ENCODE measurements around the gene TRIM3.

The TRIM3 gene

GRCh38 chr11:6476571-6476970, 2.8 kb upstream of the TRIM3 start:
- DNase-seq = no peak

GRCh38 chr11:6475936-6476335, 2.2 kb upstream of the TRIM3 start:
- DNase-seq = no peak

DNA sequence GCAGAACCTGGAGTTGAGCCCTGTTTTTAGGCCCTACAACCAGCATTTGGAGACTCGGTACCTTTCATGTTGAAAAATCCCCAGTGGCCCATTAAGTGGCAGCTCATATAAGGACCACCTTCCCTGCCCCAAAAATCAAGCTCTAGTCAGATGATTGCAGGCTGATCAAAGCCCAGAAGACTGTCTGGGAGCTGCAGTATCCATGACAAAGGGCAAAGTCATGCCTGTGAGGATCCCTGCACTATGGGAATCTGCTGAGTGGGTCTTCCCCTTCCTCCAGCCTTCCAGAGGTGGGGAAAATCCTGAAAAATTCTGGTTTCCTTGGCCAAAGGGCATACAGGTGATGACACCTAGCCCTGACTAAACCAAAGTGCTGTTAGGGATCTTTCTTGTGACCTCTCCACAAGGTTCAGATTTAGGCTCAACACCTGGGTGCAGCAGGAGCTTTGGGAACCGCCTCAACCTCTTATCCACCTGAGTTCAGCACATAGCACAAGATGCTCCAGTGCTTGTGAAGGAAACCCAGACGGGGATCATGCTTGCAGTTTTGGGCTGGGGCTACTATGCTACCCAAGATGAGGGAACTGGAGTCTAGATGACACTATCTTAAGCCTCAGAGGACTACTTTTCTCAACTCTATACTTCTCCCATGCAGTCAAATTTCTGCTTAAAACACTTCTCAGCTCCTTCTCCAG, 1.2 kb upstream of the TRIM3 start:
- DNase-seq = no peak

DNA sequence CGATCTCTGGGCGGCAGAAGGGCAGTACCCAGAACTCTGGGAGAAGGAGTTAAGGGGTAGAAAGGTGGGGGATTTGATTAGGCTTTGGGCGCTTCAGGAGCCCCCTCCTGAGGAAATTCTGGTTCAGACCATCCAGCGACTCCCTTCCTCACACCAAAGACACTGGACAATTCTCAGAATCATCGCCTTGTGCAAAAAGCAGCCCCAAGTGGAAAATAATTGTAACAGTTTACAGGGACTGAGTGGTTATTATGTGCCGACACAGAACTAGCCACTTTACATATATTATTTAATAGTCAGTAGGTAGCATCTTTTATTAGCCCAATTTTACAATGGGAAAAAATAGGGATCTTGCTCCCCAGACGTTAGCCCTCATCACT, 662 bp upstream of the TRIM3 start:
- DNase-seq = no peak

DNA sequence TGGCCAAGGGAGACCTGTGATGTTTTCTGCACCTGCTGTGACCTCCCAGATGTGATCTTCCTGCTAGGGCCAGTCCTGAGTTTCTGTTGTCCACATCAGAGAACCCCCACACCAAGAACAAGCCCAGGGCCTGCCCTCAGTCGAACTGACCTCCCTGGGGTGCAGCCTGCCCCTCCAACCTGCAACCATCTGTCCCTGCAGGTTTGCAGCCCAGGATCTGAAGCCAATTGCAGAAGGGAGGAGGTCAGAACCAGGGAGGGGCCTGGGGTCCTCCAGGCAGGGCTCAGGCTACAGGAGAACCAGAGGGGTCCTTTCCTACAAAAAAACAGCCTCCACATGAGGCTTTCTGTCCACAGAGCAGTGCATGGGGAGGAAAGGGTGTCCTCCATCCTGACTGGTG, 807 bp downstream of the TRIM3 start:
- DNase-seq = no peak

- DNase-seq = no peak
These were observed 4.1 kb downstream of the TRIM3 start for GRCh38 chr11:6469599-6469998.

- DNase-seq = no peak
These were observed 4.8 kb downstream of the TRIM3 start for GRCh38 chr11:6468712-6469495.

- no peak for DNase-seq
These were observed 14.7 kb downstream of the TRIM3 start for GRCh38 chr11:6459099-6459450.

GRCh38 chr11:6458352-6459098, 15.2 kb downstream of the TRIM3 start:
- DNase-seq = no peak

DNA sequence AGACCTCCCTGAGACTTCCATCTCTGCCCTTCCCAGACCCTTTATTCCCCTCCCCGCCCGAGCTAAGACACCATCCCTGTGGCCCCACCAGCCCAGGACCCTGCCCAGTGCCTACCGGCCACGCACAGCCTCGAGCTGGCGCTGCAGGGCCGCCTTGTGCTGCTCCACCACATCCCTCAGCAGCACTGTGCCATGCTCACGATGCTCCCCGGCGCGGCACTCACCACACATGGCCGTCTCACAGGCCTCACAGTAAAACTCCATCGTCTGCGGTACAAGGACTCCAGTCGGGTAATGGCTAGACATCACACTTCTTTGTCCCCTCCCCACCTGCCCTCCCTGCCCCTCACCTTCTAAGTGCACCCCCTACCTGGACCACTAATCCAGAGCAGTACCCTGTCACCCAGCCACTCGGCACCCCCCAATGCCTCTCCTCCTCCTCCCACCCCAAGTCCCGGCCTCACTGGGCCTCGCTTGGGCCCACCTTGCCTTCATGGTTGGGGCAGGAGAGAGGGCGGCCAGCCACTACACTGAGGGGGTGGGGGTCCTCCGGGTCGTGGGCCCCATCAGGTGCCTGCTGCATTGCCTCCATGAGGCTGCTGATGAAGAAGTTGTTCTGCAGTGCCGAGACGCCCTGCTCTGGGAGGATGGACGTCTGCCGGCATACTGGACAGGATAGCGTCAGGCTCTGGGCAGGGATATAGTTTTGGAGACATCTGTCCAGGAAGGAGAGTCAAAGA, 16.0 kb downstream of the TRIM3 start:
- DNase-seq = no peak

DNA sequence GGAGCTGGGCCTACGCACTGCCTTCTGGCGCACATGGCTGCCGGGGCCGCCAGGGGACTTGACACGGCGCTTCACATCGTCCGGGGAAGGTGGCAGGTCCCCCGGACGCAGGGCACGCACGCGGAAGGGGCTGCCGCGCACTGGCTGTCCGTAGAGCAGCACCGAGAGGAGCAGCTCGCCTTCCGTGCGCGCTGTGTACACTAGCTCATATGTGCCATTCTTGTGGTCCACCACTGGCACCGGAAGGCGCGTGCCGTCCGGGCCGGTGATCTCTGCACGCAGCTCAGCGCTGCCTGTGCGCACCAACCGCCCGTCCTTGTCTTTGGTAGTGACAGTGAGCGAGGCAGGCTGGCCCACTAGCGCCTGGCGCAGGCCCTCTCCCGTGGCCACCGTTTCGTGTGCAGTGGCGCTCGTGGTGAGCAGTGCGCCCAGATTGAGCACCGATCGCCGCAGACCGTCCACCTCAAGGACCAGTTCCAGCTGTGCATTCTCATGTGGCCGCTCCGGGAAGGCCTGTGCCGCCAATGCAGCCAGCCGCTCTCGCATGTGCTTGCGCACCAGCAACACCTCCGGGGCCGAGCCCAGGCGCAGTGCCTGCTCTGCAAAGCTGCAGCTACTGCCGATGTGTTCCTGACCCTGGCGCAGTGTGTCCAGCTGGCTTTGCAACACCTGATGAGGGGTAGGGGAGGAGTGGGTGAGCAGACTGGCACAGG, 17.2 kb downstream of the TRIM3 start:
- no peak for DNase-seq

DNA sequence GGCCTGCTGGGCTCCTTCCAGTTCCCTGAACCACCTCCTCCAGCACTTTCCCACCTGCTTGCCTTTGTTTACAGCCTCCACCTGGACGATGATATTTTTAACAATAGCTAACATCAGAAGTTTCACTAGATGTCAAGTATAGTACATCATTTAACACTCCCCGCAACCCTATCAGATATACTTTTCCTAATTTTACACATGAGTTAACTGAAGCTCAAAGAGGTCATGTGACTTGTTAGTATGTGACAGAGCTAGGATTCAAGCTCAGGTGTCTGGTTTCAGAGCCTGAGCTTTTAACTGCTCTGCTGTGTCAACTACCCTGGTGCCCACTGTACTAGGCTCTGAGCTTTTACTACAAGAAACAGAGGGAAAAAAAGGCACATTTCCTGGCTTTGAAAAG, 18.7 kb downstream of the TRIM3 start:
- peak; percentile 43 for DNase-seq

- DNase-seq = no peak
These were observed 20.6 kb downstream of the TRIM3 start for GRCh38 chr11:6453152-6453551.

DNA sequence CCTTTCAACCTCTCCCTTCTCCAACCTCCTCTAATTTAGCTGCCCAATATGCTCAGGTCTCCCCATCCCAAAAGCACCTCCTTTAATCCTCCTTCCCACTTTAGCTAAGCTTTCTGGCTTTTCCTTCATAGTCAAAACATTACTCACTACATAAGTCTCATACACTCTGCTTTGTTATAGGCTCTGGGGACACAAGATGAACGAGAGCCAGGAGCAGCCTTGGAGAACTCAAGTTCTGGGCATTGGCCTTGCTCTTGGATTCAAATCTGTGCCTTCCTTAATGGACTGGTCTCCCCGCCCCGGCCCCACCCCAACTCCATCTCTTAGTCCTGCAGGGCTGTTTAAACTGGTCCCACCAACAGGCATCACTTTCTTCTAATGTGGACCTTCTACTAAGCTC, 21.5 kb downstream of the TRIM3 start:
- no peak for DNase-seq

DNA sequence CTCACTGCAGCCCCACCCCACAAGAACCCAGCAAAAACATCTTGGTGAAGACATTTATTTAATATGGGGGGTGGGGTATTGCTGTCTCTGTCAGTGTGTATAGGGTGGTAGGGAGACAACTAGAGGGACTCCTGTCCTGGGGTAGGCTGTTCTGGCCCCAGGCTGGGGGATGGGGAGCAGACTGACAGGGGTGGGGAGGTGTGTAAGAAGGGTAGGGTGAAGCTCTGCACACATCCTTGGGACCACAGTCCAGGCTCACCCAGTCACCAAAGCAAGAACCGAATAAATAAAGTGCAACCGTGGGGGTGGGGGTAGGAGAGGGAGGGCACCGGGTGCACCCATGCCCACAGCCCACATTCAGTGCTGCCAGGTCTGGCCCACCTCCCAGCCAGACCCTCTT, 25.2 kb downstream of the TRIM3 start:
- no peak for DNase-seq

- DNase-seq = no peak
These were observed 30.3 kb downstream of the TRIM3 start for GRCh38 chr11:6443269-6444003.

- no peak for DNase-seq
These were observed 31.3 kb downstream of the TRIM3 start for GRCh38 chr11:6442441-6442840.

DNA sequence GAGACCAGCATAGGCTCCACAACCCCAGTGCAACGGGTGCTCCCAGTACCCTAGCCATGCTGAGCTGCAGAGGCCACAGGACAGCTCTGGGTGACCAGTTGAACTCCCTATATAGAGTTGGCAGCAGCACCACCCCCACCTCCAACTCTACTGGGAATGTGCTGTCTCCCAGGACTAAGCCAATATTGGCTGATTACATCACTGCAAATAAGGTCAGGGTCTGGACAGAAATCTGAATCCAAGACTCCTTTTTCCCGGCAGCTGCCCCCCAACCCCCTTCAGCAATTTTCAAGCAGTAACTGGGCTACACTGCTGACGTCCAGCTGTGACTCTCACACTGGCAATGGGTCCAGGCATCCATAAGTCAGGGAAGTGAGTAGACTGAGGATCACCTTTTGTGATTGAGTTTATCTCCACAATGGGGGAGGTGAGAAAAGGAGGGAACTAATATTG, 32.8 kb downstream of the TRIM3 start, which contains the start of gene HPX:
Gene HPX, minus strand, starts transcription at position 82 of the 453 bp plus-strand sequence. Its CDS starts 24 bp downstream, at position 58.
- DNase-seq = no peak

DNA sequence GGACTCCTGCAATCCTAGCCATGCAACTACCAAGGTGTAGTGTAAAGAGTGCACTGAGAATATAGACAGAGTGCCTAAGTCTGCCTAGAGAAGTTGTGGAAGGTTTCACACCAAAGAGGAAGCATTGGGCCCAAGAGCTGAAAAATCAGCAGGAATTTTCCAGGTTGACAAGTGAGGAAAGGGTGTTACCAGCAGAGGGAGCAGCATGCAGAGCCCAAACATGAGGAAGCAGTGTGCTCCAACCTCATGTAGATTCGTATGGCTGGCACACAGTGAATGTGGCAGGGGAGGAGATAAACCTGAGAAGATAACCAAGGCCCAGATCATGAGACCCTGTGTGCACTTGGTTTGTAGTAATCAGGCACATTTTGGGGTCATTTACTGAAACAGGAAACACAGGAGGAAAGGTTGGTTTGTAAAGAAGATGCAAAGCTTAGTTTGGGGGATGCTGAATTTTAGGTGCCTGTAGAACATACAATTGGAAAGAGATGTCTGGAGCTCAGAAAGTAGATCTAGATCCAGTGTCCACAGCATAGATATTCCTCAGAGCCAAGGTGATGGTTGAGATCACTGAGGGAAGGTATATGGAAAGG, 34.7 kb downstream of the TRIM3 start:
- DNase-seq = peak; percentile 9

DNA sequence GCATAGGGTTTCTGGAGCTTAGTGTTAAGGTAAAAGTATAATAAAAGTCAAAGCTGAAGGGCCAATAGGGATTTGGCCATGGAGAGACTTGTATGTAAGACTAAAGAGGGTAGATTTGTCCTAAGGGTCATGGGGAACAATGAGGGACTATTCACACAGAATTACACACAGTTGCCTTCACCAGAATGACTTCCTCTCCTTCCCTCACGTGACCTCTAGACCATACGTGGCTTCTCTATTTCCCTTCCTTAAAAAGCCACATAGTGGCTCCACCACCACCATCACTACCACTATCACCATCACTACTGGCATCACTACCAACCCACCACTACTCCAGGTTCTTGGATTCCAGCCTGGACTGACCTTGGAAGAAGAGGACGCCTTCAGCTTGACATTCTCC, 35.7 kb downstream of the TRIM3 start:
- DNase-seq = no peak

DNA sequence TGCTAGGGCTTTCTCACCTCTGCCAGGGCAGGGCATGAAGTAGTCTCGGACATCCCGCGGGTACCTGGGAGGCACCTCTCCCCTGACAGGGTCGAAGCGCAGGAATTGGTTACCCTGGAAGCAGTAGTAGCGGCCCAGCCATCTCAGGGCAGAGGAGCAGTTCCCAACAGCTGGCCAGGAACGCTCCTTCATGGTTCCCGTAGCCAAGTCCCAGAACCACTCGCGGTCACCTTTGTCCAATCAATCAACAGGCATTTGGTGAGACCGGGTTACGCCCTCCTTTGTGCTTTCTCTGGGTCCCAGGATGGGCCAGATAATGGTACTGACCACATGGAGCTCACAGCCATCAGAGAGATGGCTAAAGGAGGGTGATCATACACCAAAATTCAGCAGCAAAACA, 36.3 kb downstream of the TRIM3 start:
- DNase-seq = no peak

Measured in DMS79 treated with DMSO at 0.1 percent for 48 hours (cell line).